IPS DF 19.7 (cell line): ENCODE data around the gene EMX1.
A peak's percentile ranks its signal among the peaks of the same experiment; 100 is the strongest.

Experiments
- DNase-seq: peaks from one replicate; pipeline ENCODE4 v3.0.0-alpha.2; 2013; ENCODE audit warnings: low read depth, low spot score

Gene EMX1

DNA sequence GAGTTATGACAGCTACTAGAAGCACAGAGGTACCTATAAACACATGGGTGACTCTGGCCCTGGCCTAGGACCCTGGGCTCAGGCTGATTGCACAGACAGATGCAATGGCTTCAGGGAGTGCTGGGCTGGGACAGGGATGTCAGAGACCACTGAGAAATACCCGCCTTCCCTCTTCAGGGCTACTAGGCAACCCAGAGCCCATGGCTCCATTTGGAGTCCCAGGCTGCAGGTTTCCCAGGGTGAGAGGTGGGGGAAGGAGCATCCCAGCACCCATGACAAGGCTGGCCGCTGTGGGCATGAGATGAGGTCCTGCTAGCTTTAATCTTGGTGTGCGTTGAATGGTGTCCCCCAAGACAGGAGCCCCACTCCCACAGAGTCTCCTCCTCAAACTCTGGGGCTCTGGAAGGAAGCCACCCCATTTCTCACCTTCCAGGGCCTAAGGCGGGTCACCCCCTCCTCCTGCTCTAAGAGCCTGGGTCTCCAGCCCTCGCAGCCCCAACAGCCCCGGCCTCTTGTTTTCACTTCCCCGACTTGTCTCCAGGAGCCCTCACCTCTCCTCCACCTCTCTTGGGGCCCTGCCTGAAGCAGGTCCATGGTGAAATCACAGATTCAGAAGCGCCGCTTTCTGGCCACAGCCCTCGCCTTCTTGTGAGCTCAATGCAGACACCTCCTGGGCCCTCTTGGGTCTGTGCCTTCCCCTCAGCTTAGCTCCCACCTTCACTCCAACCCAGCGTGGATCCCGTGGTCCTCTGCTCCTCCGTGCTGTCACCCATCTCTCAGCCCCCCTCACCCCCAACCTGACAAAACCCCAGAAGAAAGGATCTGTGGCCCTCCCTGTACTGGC is 41.4 kb downstream of the EMX1 start:
- DNase-seq: no peak

- DNase-seq: no peak
Measured at GRCh38 chr2:72959554-72959953, 42.2 kb downstream of the EMX1 start.

- no peak for DNase-seq
Measured at GRCh38 chr2:72959995-72960981, 43.0 kb downstream of the EMX1 start.

DNA sequence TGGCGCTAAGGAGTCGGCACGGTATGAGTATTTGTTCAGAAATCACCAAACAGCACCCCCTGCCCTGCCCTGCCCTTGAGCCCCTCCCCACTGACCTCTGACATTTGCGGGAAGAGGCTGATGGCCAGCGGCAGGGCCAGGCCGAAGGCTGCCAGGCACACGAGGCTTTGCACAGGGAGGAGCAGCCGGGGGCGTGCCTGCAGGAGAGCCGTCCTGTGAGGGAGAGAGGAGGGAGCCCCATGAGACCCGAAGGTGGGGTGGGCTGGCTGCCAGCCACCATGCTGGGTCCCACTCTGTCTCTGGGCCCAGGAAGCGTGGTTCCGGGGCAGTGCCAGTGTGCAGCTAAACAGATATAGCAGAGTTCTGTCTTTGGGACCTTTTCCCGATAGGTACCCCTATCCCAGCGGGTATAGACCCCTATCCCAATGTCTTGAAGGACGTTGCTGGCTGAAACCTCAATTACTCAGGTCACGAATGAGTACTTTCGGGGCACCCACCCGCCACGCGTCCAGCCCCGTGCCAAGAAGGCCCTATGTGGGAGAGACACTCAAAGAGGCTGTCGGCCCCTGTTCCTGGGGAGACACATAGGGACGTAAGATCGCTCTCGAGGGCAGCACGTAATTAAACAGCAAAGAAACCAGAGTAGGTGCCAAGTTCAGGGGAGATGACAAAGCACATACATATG is 43.9 kb downstream of the EMX1 start:
- no peak for DNase-seq

DNA sequence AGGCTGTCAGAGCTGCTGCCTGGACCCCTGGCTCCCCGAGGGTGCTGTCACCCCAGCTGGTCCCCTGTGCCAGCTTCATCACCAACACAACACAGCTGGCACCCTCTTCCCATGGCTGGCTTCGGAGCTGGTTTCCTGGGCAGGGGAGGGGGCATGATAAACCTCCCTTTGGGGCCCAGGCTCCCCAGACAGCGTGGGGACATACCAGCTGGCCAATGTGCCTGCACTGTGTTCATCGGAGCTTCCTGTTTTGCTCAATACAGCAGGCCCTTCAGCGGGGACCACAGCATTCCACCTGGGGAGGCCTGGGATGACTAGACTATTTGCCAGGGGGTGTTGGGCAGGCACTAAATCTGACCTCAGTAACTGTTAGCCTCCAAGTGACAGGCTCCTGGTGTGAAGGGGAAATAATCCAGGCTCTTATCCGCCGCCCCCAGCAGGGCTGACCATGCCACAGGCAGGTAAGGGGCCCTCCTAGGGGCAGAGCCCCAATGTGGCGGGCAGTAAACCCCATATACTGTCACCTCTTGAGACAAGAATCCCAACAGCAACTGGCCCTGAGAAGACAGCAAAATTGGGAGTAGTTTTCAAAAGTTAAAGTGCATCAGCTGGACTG is 44.6 kb downstream of the EMX1 start:
- DNase-seq: no peak

- no peak for DNase-seq
Measured at GRCh38 chr2:72962911-72963310, 45.6 kb downstream of the EMX1 start.

DNA sequence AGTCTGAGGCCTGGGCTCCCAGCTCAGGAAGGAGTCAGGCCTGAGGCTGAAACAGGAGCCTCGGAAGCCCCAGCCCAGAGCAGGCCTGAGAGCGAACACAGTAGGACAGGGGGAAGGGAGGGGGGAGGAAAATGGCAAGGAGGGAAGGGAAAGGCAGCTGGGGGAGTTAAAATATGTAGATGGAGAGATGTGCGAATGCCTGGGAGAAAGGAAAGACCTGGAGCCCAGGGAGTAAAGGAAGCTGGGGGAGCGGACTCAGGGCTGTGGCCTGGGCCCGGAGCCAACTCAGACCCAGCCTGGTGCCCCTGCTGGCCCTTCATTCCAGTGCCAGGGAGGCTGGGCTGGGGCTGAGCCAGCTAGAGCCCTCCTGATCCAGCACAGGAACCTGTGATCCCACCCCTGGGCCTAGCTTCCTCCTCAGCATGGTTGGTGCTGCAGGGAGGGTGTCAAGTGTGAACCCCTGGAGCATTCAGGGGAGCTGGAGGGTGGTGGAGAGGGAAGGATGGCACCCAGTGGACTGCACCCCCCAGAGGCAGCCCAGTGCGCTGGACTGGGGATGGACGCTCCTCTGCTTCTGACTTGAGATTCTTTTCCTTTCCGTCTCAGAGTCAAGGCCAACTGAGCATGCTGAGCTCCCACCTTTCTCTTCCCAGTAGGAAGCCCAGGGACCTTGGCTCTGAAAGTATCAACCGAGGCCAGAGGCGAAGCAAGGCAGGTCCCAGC is 46.3 kb downstream of the EMX1 start:
- DNase-seq: peak; percentile 89

- no peak for DNase-seq
Measured at GRCh38 chr2:72964146-72964525, 46.8 kb downstream of the EMX1 start.

GRCh38 chr2:72965016-72965415 is 47.7 kb downstream of the EMX1 start:
- no peak for DNase-seq

DNA sequence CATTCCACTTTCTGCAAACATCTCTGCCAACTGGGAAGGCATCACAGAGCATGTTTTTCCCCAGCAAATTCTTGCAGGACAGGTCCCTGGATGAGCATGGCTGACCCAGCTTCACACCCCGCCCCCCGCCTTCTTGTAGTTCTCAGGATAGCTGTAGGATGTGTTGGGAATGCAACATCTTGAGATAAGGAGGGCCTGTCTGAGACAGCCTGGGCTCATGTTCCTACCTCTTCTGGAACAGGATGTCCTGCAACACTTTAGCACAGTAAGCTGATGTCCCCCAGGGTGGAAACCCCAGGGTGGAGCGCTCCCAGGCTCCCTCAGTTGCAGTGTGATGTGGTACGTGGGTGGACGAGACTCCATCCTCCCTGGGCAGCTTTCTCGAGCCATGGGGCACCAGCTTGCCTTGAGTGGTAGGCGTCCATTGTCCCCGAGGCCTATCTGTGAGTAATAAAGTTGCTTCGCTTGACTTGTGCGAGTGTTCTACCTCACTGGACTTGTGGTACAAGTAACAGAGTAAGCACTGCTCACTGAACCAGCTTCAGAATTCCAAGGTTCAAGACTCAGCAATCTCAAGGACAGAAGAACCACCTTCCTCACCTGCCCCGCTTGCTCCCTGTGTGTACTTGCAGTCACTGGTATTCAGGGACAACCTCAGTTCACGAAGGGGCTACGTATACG is 48.6 kb downstream of the EMX1 start:
- DNase-seq: no peak

DNA sequence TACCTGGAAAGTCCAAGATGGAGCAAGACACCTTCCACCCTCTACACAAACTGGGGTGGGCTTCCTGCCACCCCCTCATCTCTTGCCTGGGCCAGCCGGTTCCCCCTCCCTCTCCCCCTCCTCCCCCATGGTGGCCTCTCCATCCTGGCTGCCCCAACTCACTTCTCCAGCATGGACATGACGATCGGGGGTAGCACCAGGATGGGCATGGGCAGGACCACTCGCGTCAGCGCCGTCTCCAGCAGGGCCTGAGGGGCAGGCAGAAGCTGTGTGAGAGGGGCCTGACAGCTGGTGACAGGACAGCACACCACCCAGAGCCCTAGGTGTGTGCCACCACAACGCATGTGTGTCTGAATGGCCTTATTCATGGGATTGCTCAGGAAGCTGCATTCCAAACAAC is 51.0 kb downstream of the EMX1 start:
- DNase-seq: no peak

- DNase-seq: no peak
Measured at GRCh38 chr2:72969706-72970105, 52.4 kb downstream of the EMX1 start.

- no peak for DNase-seq
Measured at GRCh38 chr2:72971036-72971435, 53.7 kb downstream of the EMX1 start.

GRCh38 chr2:72972352-72973136 is 55.2 kb downstream of the EMX1 start:
- DNase-seq: no peak

- no peak for DNase-seq
Measured at GRCh38 chr2:72973137-72973535, 55.8 kb downstream of the EMX1 start.

- DNase-seq: no peak
Measured at GRCh38 chr2:72973566-72974435, 56.5 kb downstream of the EMX1 start.

DNA sequence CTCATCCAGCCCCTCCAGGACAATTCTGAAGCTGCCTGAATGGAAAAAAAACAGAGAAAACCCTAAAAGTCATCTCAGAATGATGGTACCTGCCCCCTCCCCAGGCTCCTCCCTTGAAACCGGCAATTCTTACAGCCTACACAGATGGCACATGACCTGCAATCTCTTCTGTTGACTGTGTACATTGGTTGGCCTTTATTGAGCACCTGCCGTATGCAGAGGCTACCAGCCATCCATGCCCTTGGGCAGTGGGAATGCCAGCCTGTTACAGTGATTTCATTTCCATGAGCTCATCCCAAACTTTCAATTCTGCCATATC is 57.1 kb downstream of the EMX1 start:
- no peak for DNase-seq

DNA sequence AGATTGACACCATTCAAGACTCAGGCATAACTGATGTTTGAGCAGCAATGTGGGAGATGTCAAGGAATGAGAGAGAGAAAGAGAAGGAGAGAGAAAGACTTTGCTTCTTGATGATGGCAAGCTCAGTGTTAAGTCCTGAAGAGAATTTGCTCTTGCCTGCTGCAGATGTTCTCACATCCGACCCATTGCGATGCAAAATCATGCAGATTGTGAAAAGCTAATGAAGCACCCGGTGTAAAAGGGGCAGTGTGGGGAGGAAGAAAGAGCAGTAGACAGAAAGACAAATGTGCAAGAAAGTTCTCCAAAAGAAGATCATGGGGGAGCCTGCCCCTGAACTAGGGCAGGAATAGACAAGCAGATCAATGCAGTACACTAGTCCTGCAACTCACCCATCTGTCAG is 57.7 kb downstream of the EMX1 start:
- no peak for DNase-seq

DNA sequence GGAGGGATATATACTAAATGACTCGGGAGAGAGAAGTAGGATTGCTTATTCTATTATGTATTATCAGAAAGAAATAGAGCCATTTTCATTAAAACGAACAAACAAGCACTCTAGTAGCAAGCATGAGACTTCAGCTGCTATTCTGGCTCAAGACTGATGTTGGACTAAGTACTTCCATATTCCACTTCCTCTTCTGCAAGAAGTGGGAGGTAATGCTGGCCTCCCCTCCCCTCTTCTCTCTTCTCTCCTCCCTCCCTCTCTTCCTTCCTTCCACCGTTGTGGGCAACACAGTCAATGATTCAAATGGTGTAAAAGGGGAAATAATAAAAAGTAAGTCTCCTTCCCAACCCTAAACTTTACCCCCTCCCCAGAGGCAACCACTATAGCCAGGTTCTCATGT is 62.6 kb downstream of the EMX1 start:
- DNase-seq: no peak
